Esophagus squamous epithelium (tissue), 5 donors: ENCODE data around the gene CCDC106. TPM values are rescaled to one million over a fixed set of nuclear protein-coding genes. Genes with fewer than 3 reads are reported as not detected.

Experiments used
- DNase-seq: peaks from one replicate; lab custom pipeline; 2025; lab: John Stamatoyannopoulos, UW
- H3K27ac ChIP-seq, 4 donors: fragments of 200-600 bp; sonication (generic); one replicate each; pipeline ENCODE4 v1.5.1; 2016 to 2019; ENCODE audit warnings: mild to moderate bottlenecking in 1 of 4
- H3K27me3 ChIP-seq, 4 donors: fragments of 200-600 bp; sonication (generic); 1 replicate in 3 of 4; 2 replicates in 1 of 4; pipeline versions ENCODE4 v1.5.1 to v1.6.0; 2017 to 2021; ENCODE audit warnings: antibody characterized with exemption in 1 of 4
- H3K36me3 ChIP-seq, 3 donors: fragments of 200-600 bp; sonication (generic); one replicate each; pipeline ENCODE4 v1.5.1; 2016 to 2019
- H3K4me1 ChIP-seq, 3 donors: fragments of 200-600 bp; sonication (generic); one replicate each; pipeline ENCODE4 v1.5.1; 2017 to 2019
- H3K4me3 ChIP-seq, 4 donors: fragments of 200-600 bp; sonication (generic); 1 replicate in 3 of 4; 2 replicates in 1 of 4; pipeline ENCODE4 v1.5.1; 2016 to 2019; ENCODE audit warnings: mild to moderate bottlenecking in 2 of 4, moderate library complexity in 1 of 4
- H3K9me3 ChIP-seq, 3 donors: fragments of 200-600 bp; sonication (generic); one replicate each; pipeline ENCODE4 v1.5.1; 2016 to 2019
- CTCF ChIP-seq, 6 experiments: fragments of 450-650 bp in 4 of 6; fragments of 200-600 bp in 2 of 6; sonication (generic) in 2 of 6; IDR thresholded peaks; one replicate each; pipeline ENCODE4 v1.5.1; 2016 to 2019; ENCODE audit warnings: antibody characterized with exemption in 6 of 6, mild to moderate bottlenecking in 4 of 6, moderate library complexity in 4 of 6
- POLR2A ChIP-seq, 4 donors: fragments of 450-650 bp; IDR thresholded peaks; one replicate each; pipeline ENCODE4 v1.6.1; 2017; ENCODE audit warnings: antibody characterized with exemption in 4 of 4, mild to moderate bottlenecking in 4 of 4, moderate library complexity in 3 of 4
- WGBS, 2 donors: methylation state at CpG; one replicate each; pipeline ENCODE4 v1.1.5; 2018; 5-methylcytosine and 5-hydroxymethylcytosine counted together
- intact Hi-C: fragments of 100-400 bp; cut with DNase I; formaldehyde crosslinking; loops from one replicate; pipeline ENCODE4 v1.15.0; 2022
- total RNA-seq, 4 donors: library from RNA; depleted of rRNA; stranded (reverse); fragments of >200 nt; gene quantifications; one replicate each; pipeline ENCODE4 v1.1.0, GENCODE V29; 2016
- donor health status: DM: yes; HTN: yes; CAD: no.

Gene CCDC106
- total RNA-seq, 4 donors from 2014 or later: 2.4 to 7.2 (median 4.6) TPM

GRCh38 chr19:55697698-55698097, 49.7 kb downstream of the CCDC106 start:
- no peak for DNase-seq
- H3K9me3 ChIP-seq: no peaks in the 10 kb centered on the region
- WGBS, 2 donors: 100% methylated on average over 2 to 4 of the region's 8 CpGs
- no peaks in the 10 kb centered on the region for H3K27me3 ChIP-seq
- H3K27ac ChIP-seq: no peak overlapping the region
- peaks cover 22 to 82% (median 39%) of the 10 kb centered on the region in 3 donors for H3K36me3 ChIP-seq
- no peak for TF ChIP-seq CTCF (IDR thresholded peaks at IDR 0.05)
- TF ChIP-seq POLR2A (IDR thresholded peaks at IDR 0.05): no peak
- H3K4me3 ChIP-seq: no peak overlapping the region
- H3K4me1 ChIP-seq: no peaks in the 10 kb centered on the region
- intact Hi-C loops: no loop called here

- TF ChIP-seq CTCF (IDR thresholded peaks at IDR 0.05): no peak
- TF ChIP-seq POLR2A (IDR thresholded peaks at IDR 0.05): no peak
- Histone ChIP-seq H3K4me1 (no peaks in the 10 kb centered on the region), H3K27ac (no peak overlapping the region), H3K36me3 (peaks cover 17 to 76% (median 33%) of the 10 kb centered on the region in 3 donors), H3K4me3 (no peak overlapping the region), H3K27me3 (no peaks in the 10 kb centered on the region), H3K9me3 (no peaks in the 10 kb centered on the region)
- no peak for DNase-seq
- intact Hi-C loops: no loop called here
- WGBS, 2 donors: 89 to 97% methylated on average over 11 to 17 of the region's 17 CpGs
Measured at GRCh38 chr19:55698256-55698655, 50.2 kb downstream of the CCDC106 start.

GRCh38 chr19:55699221-55699620, 51.2 kb downstream of the CCDC106 start:
- intact Hi-C loops: no loop called here
- TF ChIP-seq CTCF (IDR thresholded peaks at IDR 0.05): no peak
- TF ChIP-seq POLR2A (IDR thresholded peaks at IDR 0.05): no peak
- 88 to 91% methylated on average over 7 to 11 of the region's 11 CpGs for WGBS, 2 donors
- DNase-seq: no peak
- peaks cover 16 to 68% (median 25%) of the 10 kb centered on the region in 3 donors for H3K36me3 ChIP-seq
- H3K9me3 ChIP-seq: no peaks in the 10 kb centered on the region
- H3K4me1 ChIP-seq: peaks cover 0 to 6% (median 0%) of the 10 kb centered on the region in 3 donors
- H3K27me3 ChIP-seq: no peaks in the 10 kb centered on the region
- no peak overlapping the region for H3K4me3 ChIP-seq
- H3K27ac ChIP-seq: no peak overlapping the region

- Histone ChIP-seq H3K27me3 (no peaks in the 10 kb centered on the region), H3K36me3 (peaks cover 0 to 59% (median 9%) of the 10 kb centered on the region in 3 donors), H3K4me1 (peaks cover 0 to 6% (median 0%) of the 10 kb centered on the region in 3 donors), H3K9me3 (no peaks in the 10 kb centered on the region), H3K4me3 (no peak overlapping the region), H3K27ac (no peak overlapping the region)
- no peak for DNase-seq
- TF ChIP-seq POLR2A (IDR thresholded peaks at IDR 0.05) (no peak), CTCF (IDR thresholded peaks at IDR 0.05) (no peak)
- 91% methylated on average over 11 of the region's 12 CpGs for WGBS, 2 donors
- intact Hi-C loops: no loop called here
Measured at GRCh38 chr19:55700813-55701212, 52.8 kb downstream of the CCDC106 start.

- H3K4me1 ChIP-seq: peaks cover 0 to 6% (median 0%) of the 10 kb centered on the region in 3 donors
- DNase-seq: no peak
- no peaks in the 10 kb centered on the region for H3K27me3 ChIP-seq
- TF ChIP-seq CTCF (IDR thresholded peaks at IDR 0.05): no peak
- TF ChIP-seq POLR2A (IDR thresholded peaks at IDR 0.05): no peak
- H3K4me3 ChIP-seq: no peak overlapping the region
- H3K9me3 ChIP-seq: no peaks in the 10 kb centered on the region
- WGBS, 2 donors: 78 to 83% methylated on average over 2 to 13 of the region's 13 CpGs
- intact Hi-C loops: no loop called here
- peaks cover 0 to 45% (median 0%) of the 10 kb centered on the region in 3 donors for H3K36me3 ChIP-seq
- no peak overlapping the region for H3K27ac ChIP-seq
Measured at GRCh38 chr19:55702131-55702627, 54.2 kb downstream of the CCDC106 start.

Other genes starting within 250 kb of the CCDC106 start
- 10 to 100 TPM; 15.6 to 41.4 (median 31.2) TPM for gene UBE2S, start 240.4 kb upstream of the CCDC106 start, total RNA-seq
- not detected for gene SHISA7, start 204.9 kb upstream of the CCDC106 start, total RNA-seq
- 10 to 100 TPM; 60.5 to 98.1 (median 78.7) TPM for gene ISOC2, start 186.6 kb upstream of the CCDC106 start, total RNA-seq
- gene C19orf85, start 183.5 kb upstream of the CCDC106 start, total RNA-seq: not detected
- gene ZNF628, start 171.6 kb upstream of the CCDC106 start, total RNA-seq: 10 to 100 TPM in 1 of 4 donors, 1 to 10 TPM in 3; 4.4 to 22.0 (median 6.8) TPM
- 1 to 10 TPM; 1.3 to 4.3 (median 2.9) TPM for gene NAT14, start 163.0 kb upstream of the CCDC106 start, total RNA-seq
- 1 to 10 TPM in 1 of 4 donors, under 1 TPM in 3; 0.40 to 5.0 (median 0.68) TPM for gene SSC5D, start 159.8 kb upstream of the CCDC106 start, total RNA-seq
- gene SBK2, start 111.1 kb upstream of the CCDC106 start, total RNA-seq: not detected
- 1 to 10 TPM in 1 of 4 donors, under 1 TPM in 1, not detected in 2; 0.22 to 1.0 TPM for gene SBK3, start 102.7 kb upstream of the CCDC106 start, total RNA-seq
- 1 to 10 TPM in 3 of 4 donors, under 1 TPM in 1; 0.75 to 3.0 (median 2.2) TPM for gene ZNF579, start 67.4 kb upstream of the CCDC106 start, total RNA-seq
- gene FIZ1, start 48.7 kb upstream of the CCDC106 start, total RNA-seq: 10 to 100 TPM in 1 of 4 donors, 1 to 10 TPM in 3; 5.8 to 12.7 (median 7.9) TPM
- gene ZNF524, start 47.9 kb upstream of the CCDC106 start, total RNA-seq: 10 to 100 TPM; 17.7 to 25.9 (median 22.9) TPM
- gene ZNF865, start 42.6 kb upstream of the CCDC106 start, total RNA-seq: 1 to 10 TPM; 2.7 to 5.3 (median 3.3) TPM
- 1 to 10 TPM; 2.9 to 6.9 (median 4.4) TPM for gene ZNF784, start 23.6 kb upstream of the CCDC106 start, total RNA-seq
- gene ZNF580, start 7.2 kb upstream of the CCDC106 start, total RNA-seq: 10 to 100 TPM in 3 of 4 donors, 1 to 10 TPM in 1; 8.8 to 19.1 (median 12.9) TPM
- 10 to 100 TPM; 11.8 to 20.2 (median 14.0) TPM for gene ZNF581, start 4.6 kb upstream of the CCDC106 start, total RNA-seq
- gene U2AF2, start 6.8 kb downstream of the CCDC106 start, total RNA-seq: 100 to 1,000 TPM in 2 of 4 donors, 10 to 100 TPM in 2; 85.0 to 112 (median 99.7) TPM
- gene EPN1, start 27.0 kb downstream of the CCDC106 start, total RNA-seq: 100 to 1,000 TPM in 1 of 4 donors, 10 to 100 TPM in 3; 52.1 to 168 (median 77.4) TPM
- not detected for gene NLRP9, start 90.2 kb downstream of the CCDC106 start, total RNA-seq
- not detected for gene RFPL4A, start 110.9 kb downstream of the CCDC106 start, total RNA-seq
- gene RFPL4AL1, start 120.9 kb downstream of the CCDC106 start, total RNA-seq: not detected
- not detected for gene NLRP11, start 183.8 kb downstream of the CCDC106 start, total RNA-seq
- gene NLRP4, start 188.3 kb downstream of the CCDC106 start, total RNA-seq: under 1 TPM in 1 of 4 donors, not detected in 3; 0.30 TPM